Neuronal stem cell (in vitro differentiated cells): Measurements from ENCODE around the gene MAPK10.

Experiments
- DNase-seq: peaks from one replicate; pipeline ENCODE4 v3.0.0-alpha.2; 2013; ENCODE audit warnings: low spot score
- H2AFZ ChIP-seq: one replicate; pipeline ENCODE4 v1.6.1; 2013; ENCODE audit warnings: mild to moderate bottlenecking, low read length, inconsistent platforms
- H2AK5ac ChIP-seq: 2 replicates; pipeline ENCODE4 v1.6.1; 2013; ENCODE audit warnings: low read depth, mild to moderate bottlenecking, inconsistent platforms, low read length, moderate library complexity, mixed read lengths
- H2BK120ac ChIP-seq: 2 replicates; pipeline ENCODE4 v1.6.1; 2013; ENCODE audit warnings: low read depth, mild to moderate bottlenecking, inconsistent platforms, low read length, moderate library complexity, mixed read lengths
- H2BK12ac ChIP-seq: one replicate; pipeline ENCODE4 v1.6.1; 2013; ENCODE audit warnings: low read length, inconsistent platforms
- H2BK15ac ChIP-seq: 2 replicates; pipeline ENCODE4 v1.6.1; 2013; ENCODE audit warnings: mild to moderate bottlenecking, low read length, inconsistent platforms, mixed read lengths
- H2BK5ac ChIP-seq: one replicate; pipeline ENCODE4 v1.6.1; 2013; ENCODE audit warnings: inconsistent platforms, mild to moderate bottlenecking, low read length, moderate library complexity
- H3K14ac ChIP-seq: one replicate; pipeline ENCODE4 v1.6.1; 2013; ENCODE audit warnings: low read length, inconsistent platforms
- H3K18ac ChIP-seq: 2 replicates; pipeline ENCODE4 v1.6.1; 2013; ENCODE audit warnings: low read length, inconsistent platforms
- H3K23ac ChIP-seq: 2 replicates; pipeline ENCODE4 v1.6.1; 2013; ENCODE audit warnings: low read depth, mild to moderate bottlenecking, mixed read lengths, low read length, inconsistent platforms; ENCODE audit not compliant: poor library complexity
- H3K27ac ChIP-seq: replicated peaks from 3 replicates; pipeline ENCODE4 v1.5.1; 2013; ENCODE audit warnings: low read length, inconsistent platforms
- H3K27me3 ChIP-seq, 3 experiments: 2 replicates each; pipeline ENCODE4 v1.6.1; 2013; ENCODE audit warnings: low read length in 3 of 3, mild to moderate bottlenecking in 2 of 3, inconsistent platforms in 1 of 3, low read depth in 1 of 3, mixed read lengths in 1 of 3, moderate library complexity in 1 of 3; ENCODE audit not compliant: control insufficient read depth in 3 of 3, insufficient read depth in 3 of 3
- H3K36me3 ChIP-seq, 2 donors: replicated peaks in 1 of 2; 2 replicates each; pipeline ENCODE4 v1.6.1; 2013; ENCODE audit warnings: low read length in 2 of 2; ENCODE audit not compliant: control insufficient read depth in 2 of 2, insufficient read depth in 2 of 2
- H3K4ac ChIP-seq: 2 replicates; pipeline ENCODE4 v1.6.1; 2013; ENCODE audit warnings: inconsistent platforms, mild to moderate bottlenecking, low read length, moderate library complexity
- H3K4me1 ChIP-seq, 2 donors: 1 replicate in 1 of 2; 2 replicates in 1 of 2; pipeline ENCODE4 v1.6.1; 2013; ENCODE audit warnings: low read length in 2 of 2, low read depth in 1 of 2; ENCODE audit not compliant: control insufficient read depth in 2 of 2, insufficient read depth in 1 of 2
- H3K4me2 ChIP-seq: one replicate; pipeline ENCODE4 v1.6.1; 2013; ENCODE audit warnings: mild to moderate bottlenecking, low read length, inconsistent platforms; ENCODE audit not compliant: insufficient read depth, poor library complexity, severe bottlenecking
- H3K4me3 ChIP-seq, 2 donors: 2 replicates each; pipeline ENCODE4 v1.5.1; 2013; ENCODE audit warnings: low read length in 2 of 2, mild to moderate bottlenecking in 2 of 2, inconsistent platforms in 1 of 2, moderate library complexity in 1 of 2
- H3K79me1 ChIP-seq: one replicate; pipeline ENCODE4 v1.6.1; 2013; ENCODE audit warnings: low read depth, mild to moderate bottlenecking, inconsistent platforms, low read length, moderate library complexity
- H3K9ac ChIP-seq: one replicate; pipeline ENCODE4 v1.6.1; 2013; ENCODE audit warnings: mild to moderate bottlenecking, low read depth, low read length, inconsistent platforms; ENCODE audit not compliant: poor library complexity
- H3K9me3 ChIP-seq, 2 donors: replicated peaks in 1 of 2; 2 replicates each; pipeline versions ENCODE3 to v1.6.1; 2013; ENCODE audit warnings: low read length in 2 of 2, mild to moderate bottlenecking in 2 of 2, inconsistent platforms in 1 of 2, low read depth in 1 of 2, mixed read lengths in 1 of 2, moderate library complexity in 1 of 2; ENCODE audit not compliant: control insufficient read depth in 2 of 2, insufficient read depth in 1 of 2
- H4K8ac ChIP-seq: one replicate; pipeline ENCODE4 v1.6.1; 2013; ENCODE audit warnings: low read depth, mild to moderate bottlenecking, inconsistent platforms, low read length, moderate library complexity
- H4K91ac ChIP-seq: one replicate; pipeline ENCODE4 v1.6.1; 2013; ENCODE audit warnings: low read length, low read depth, mild to moderate bottlenecking, inconsistent platforms; ENCODE audit not compliant: poor library complexity
- WGBS, 2 donors: extraction: QIAGEN DNeasy Blood & Tissue Kit; methylation state at CpG; one replicate each; pipeline ENCODE4 v1.1.7; 2013; ENCODE audit warnings: missing lambda C conversion rate in 2 of 2, mixed read lengths in 1 of 2; ENCODE audit not compliant: insufficient read length in 2 of 2, insufficient replicate concordance in 1 of 2; ENCODE audit errors: extremely low coverage in 2 of 2; 5-methylcytosine and 5-hydroxymethylcytosine counted together

MAPK10 gene

GRCh38 chr4:86223472-86223871, 136.4 kb downstream of the MAPK10 start:
- H3K4ac ChIP-seq: no peak overlapping the region
- DNase-seq: no peak
- H3K4me2 ChIP-seq: no peak overlapping the region
- no peak overlapping the region for H2BK12ac ChIP-seq
- H2BK5ac ChIP-seq: no peak overlapping the region
- H3K4me3 ChIP-seq: no peak overlapping the region
- no peak overlapping the region for H4K91ac ChIP-seq
- H2BK120ac ChIP-seq: no peak overlapping the region
- peaks cover 0 to 7% of the 10 kb centered on the region in 2 donors for H3K4me1 ChIP-seq
- WGBS, 2 donors: no CpG with 5 or more reads among the region's 3 CpGs
- no peak overlapping the region for H2AK5ac ChIP-seq
- peak overlapping the region; percentile 13 for H3K27ac ChIP-seq
- H3K27me3 ChIP-seq: no peaks in the 10 kb centered on the region
- H3K18ac ChIP-seq: no peak overlapping the region
- H3K36me3 ChIP-seq: peaks cover 5 to 27% of the 10 kb centered on the region in 2 donors
- H3K79me1 ChIP-seq: peaks cover 4% of the 10 kb centered on the region
- H2BK15ac ChIP-seq: no peak overlapping the region
- no peak overlapping the region for H3K23ac ChIP-seq
- H3K14ac ChIP-seq: no peak overlapping the region
- no peak overlapping the region for H4K8ac ChIP-seq
- H2AFZ ChIP-seq: no peak overlapping the region
- no peak overlapping the region for H3K9ac ChIP-seq
- H3K9me3 ChIP-seq: peaks cover 5 to 22% of the 10 kb centered on the region in 2 donors

GRCh38 chr4:86221002-86221401, 138.9 kb downstream of the MAPK10 start:
- peaks cover 5 to 12% of the 10 kb centered on the region in 2 donors for H3K36me3 ChIP-seq
- no peaks in the 10 kb centered on the region for H3K27me3 ChIP-seq
- peak overlapping the region; percentile 58 for H3K27ac ChIP-seq
- peak; percentile 43 for DNase-seq
- H3K79me1 ChIP-seq: peaks cover 4% of the 10 kb centered on the region
- H4K8ac ChIP-seq: no peak overlapping the region
- H2BK12ac ChIP-seq: no peak overlapping the region
- no peak overlapping the region for H2BK5ac ChIP-seq
- no peak overlapping the region for H3K23ac ChIP-seq
- H3K4me2 ChIP-seq: no peak overlapping the region
- no peak overlapping the region for H2AK5ac ChIP-seq
- no CpG with 5 or more reads among the region's 4 CpGs for WGBS, 2 donors
- H3K14ac ChIP-seq: no peak overlapping the region
- no peak overlapping the region for H3K4ac ChIP-seq
- no peak overlapping the region for H3K9ac ChIP-seq
- peaks cover 0 to 7% of the 10 kb centered on the region in 2 donors for H3K4me1 ChIP-seq
- H3K18ac ChIP-seq: no peak overlapping the region
- H2AFZ ChIP-seq: no peak overlapping the region
- no peak overlapping the region for H2BK120ac ChIP-seq
- no peak overlapping the region for H4K91ac ChIP-seq
- no peak overlapping the region for H2BK15ac ChIP-seq
- peaks cover 5 to 20% of the 10 kb centered on the region in 2 donors for H3K9me3 ChIP-seq
- no peak overlapping the region for H3K4me3 ChIP-seq

- H2BK12ac ChIP-seq: no peak overlapping the region
- no peaks in the 10 kb centered on the region for H3K27me3 ChIP-seq
- no peak overlapping the region for H2AK5ac ChIP-seq
- peaks cover 4% of the 10 kb centered on the region for H3K79me1 ChIP-seq
- H3K4me2 ChIP-seq: no peak overlapping the region
- H2AFZ ChIP-seq: no peak overlapping the region
- peaks cover 5 to 29% of the 10 kb centered on the region in 2 donors for H3K9me3 ChIP-seq
- H3K4ac ChIP-seq: no peak overlapping the region
- no peak overlapping the region for H2BK15ac ChIP-seq
- no peak overlapping the region for H3K23ac ChIP-seq
- no peak overlapping the region for H4K91ac ChIP-seq
- no CpG with 5 or more reads among the region's 1 CpG for WGBS, 2 donors
- DNase-seq: no peak
- no peak overlapping the region for H3K14ac ChIP-seq
- H2BK120ac ChIP-seq: no peak overlapping the region
- no peak overlapping the region for H4K8ac ChIP-seq
- H3K18ac ChIP-seq: no peak overlapping the region
- no peak overlapping the region for H3K9ac ChIP-seq
- no peak overlapping the region for H3K4me3 ChIP-seq
- H3K4me1 ChIP-seq: peaks cover 0 to 7% of the 10 kb centered on the region in 2 donors
- peaks cover 5 to 13% of the 10 kb centered on the region in 2 donors for H3K36me3 ChIP-seq
- no peak overlapping the region for H2BK5ac ChIP-seq
- H3K27ac ChIP-seq: no peak overlapping the region
These were observed 139.7 kb downstream of the MAPK10 start for GRCh38 chr4:86220121-86220520.

GRCh38 chr4:86218746-86219473, 140.9 kb downstream of the MAPK10 start:
- Histone ChIP-seq H2BK15ac (no peak overlapping the region), H2BK5ac (no peak overlapping the region), H3K27ac (peak overlapping the region; percentile 32), H3K14ac (no peak overlapping the region), H2AFZ (no peak overlapping the region), H4K91ac (no peak overlapping the region), H2BK120ac (no peak overlapping the region), H3K18ac (no peak overlapping the region), H3K79me1 (peaks cover 4% of the 10 kb centered on the region), H3K9me3 (peaks cover 5 to 39% of the 10 kb centered on the region in 2 donors), H3K9ac (no peak overlapping the region), H3K4ac (no peak overlapping the region), H3K27me3 (no peaks in the 10 kb centered on the region), H3K36me3 (peaks cover 5 to 13% of the 10 kb centered on the region in 2 donors), H2BK12ac (no peak overlapping the region), H4K8ac (no peak overlapping the region), H2AK5ac (no peak overlapping the region), H3K4me2 (no peak overlapping the region), H3K23ac (no peak overlapping the region), H3K4me3 (no peak overlapping the region), H3K4me1 (peaks cover 0 to 7% of the 10 kb centered on the region in 2 donors)
- WGBS, 2 donors: no CpG with 5 or more reads among the region's 5 CpGs
- DNase-seq: no peak
